HepG2 (cell line): ENCODE results near the gene CLEC2D. TPM values are rescaled to one million over a fixed set of nuclear protein-coding genes. Genes with fewer than 3 reads are reported as not detected.
"Not testable (repeated sequence)": the region's sequence is repeated elsewhere in the genome, so short reads cannot be mapped to it uniquely, and the experiment has no call there.

Experiments
- ATAC-seq: fragments of 200-7000 bp; cut with Tn5 transposase; 3 replicates; pipeline ENCODE4 v1.9.1; 2020; ENCODE audit warnings: mild to moderate bottlenecking, moderate library complexity
- BruUV-seq: library from RNA; stranded (reverse); fragments of 400-500 nt; replicated peaks from 2 replicates; lab custom pipeline; 2021; lab: Mats Ljungman, UMichigan
- CTCF ChIA-PET: fragments of 300-600 bp; formaldehyde crosslinking; extraction: SDS; loops from one replicate; lab custom pipeline; 2021; ENCODE audit warnings: low total read pairs, inconsistent platforms, low intra/inter-chr PET ratio; lab: Yijun Ruan, JAX
- POLR2A ChIA-PET: fragments of 350-600 bp; sonication (Branson Sonifier 250); formaldehyde crosslinking; loops from one replicate; lab custom pipeline; 2020; ENCODE audit warnings: antibody characterized with exemption, inconsistent platforms; lab: Yijun Ruan, JAX
- DNase-seq: peaks from one replicate; pipeline ENCODE4 v3.0.0-alpha.2; 2015; ENCODE audit warnings: low spot score
- FAIRE-seq: peaks from 3 replicates; lab custom pipeline; 2011; peaks lifted over from hg19 to GRCh38; lab: Jason Lieb, UNC
- H2AFZ ChIP-seq: one replicate; pipeline ENCODE4 v1.6.1; 2011; ENCODE audit warnings: low read length, inconsistent platforms
- H3K27ac ChIP-seq: fragments of 300-600 bp; 3 replicates; pipeline ENCODE4 v1.8.0; 2011; ENCODE audit warnings: mixed run types, mild to moderate bottlenecking, mixed read lengths, low read length, inconsistent platforms; ENCODE audit not compliant: insufficient read depth; ENCODE audit errors: extremely low read length
- H3K27me3 ChIP-seq, 2 experiments: fragments of 200-600 bp in 1 of 2; 2 replicates in 1 of 2; 3 replicates in 1 of 2; pipeline versions ENCODE4 v1.6.0 to v1.8.0; 2011; ENCODE audit warnings: low read length in 2 of 2, mild to moderate bottlenecking in 2 of 2, moderate library complexity in 2 of 2, inconsistent platforms in 1 of 2; ENCODE audit not compliant: insufficient read depth in 2 of 2, control insufficient read depth in 1 of 2
- H3K36me3 ChIP-seq, 2 experiments: fragments of 200-600 bp in 1 of 2; replicated peaks in 1 of 2; 2 replicates in 1 of 2; 3 replicates in 1 of 2; pipeline versions ENCODE4 v1.5.1 to v1.8.0; 2011; ENCODE audit warnings: low read length in 2 of 2, inconsistent platforms in 1 of 2; ENCODE audit not compliant: insufficient read depth in 2 of 2, control insufficient read depth in 1 of 2
- H3K4me1 ChIP-seq: 2 replicates; pipeline ENCODE4 v1.5.1; 2012; ENCODE audit warnings: low read length, inconsistent platforms; ENCODE audit not compliant: insufficient read depth
- H3K4me2 ChIP-seq: 2 replicates; pipeline ENCODE4 v1.6.0; 2011; ENCODE audit warnings: low read depth, low read length, inconsistent platforms
- H3K4me3 ChIP-seq, 3 experiments: fragments of 200-600 bp in 1 of 3; sonication (generic), shearing (Covaris generic) in 1 of 3; replicated peaks in 1 of 3; 2 replicates each; pipeline ENCODE4 v1.5.1; 2011 to 2016; ENCODE audit warnings: low read length in 3 of 3, inconsistent platforms in 2 of 3, low read depth in 2 of 3, mild to moderate bottlenecking in 2 of 3, control low read depth in 1 of 3, mixed read lengths in 1 of 3; ENCODE audit not compliant: insufficient read depth in 1 of 3
- H3K79me2 ChIP-seq: one replicate; pipeline ENCODE4 v1.6.1; 2011; ENCODE audit warnings: low read length, inconsistent platforms; ENCODE audit not compliant: insufficient read depth
- H3K9ac ChIP-seq: 2 replicates; pipeline ENCODE4 v1.6.0; 2011; ENCODE audit warnings: mild to moderate bottlenecking, low read depth, low read length, inconsistent platforms; ENCODE audit not compliant: insufficient read depth
- H3K9me3 ChIP-seq: 2 replicates; pipeline ENCODE4 v1.5.1; 2012; ENCODE audit warnings: mild to moderate bottlenecking, low read length
- H4K20me1 ChIP-seq: 2 replicates; pipeline ENCODE4 v1.6.0; 2011; ENCODE audit warnings: inconsistent platforms, mild to moderate bottlenecking, low read length, moderate library complexity; ENCODE audit not compliant: insufficient read depth
- ZNF10 ChIP-seq: sonication (generic); formaldehyde crosslinking; IDR thresholded peaks from 2 replicates; pipeline ENCODE4 v1.4.0; 2020; ENCODE audit warnings: mild to moderate bottlenecking, low read depth, missing genetic modification reagents, borderline replicate concordance
- ZNF343 ChIP-seq: sonication (generic); formaldehyde crosslinking; IDR thresholded peaks from 2 replicates; pipeline ENCODE4 v1.4.0; 2020; ENCODE audit warnings: mild to moderate bottlenecking, missing genetic modification reagents
- whole genome bisulfite sequencing: methylation state at CpG from one replicate; pipeline ENCODE4 v1.1.6; 2017; ENCODE audit warnings: low lambda C conversion rate; 5-methylcytosine and 5-hydroxymethylcytosine counted together
- in situ Hi-C: cut with HindIII; loops from 2 replicates; pipeline ENCODE4 v1.10.0; 2017; ENCODE audit warnings: low pct_unique_long_range_greater_than_20kb; ENCODE audit not compliant: extremely low pct_ligation_motif_present
- intact Hi-C: fragments of 100-400 bp; cut with micrococcal nuclease; formaldehyde crosslinking; loops from one replicate; pipeline ENCODE4 v1.10.0; 2022; ENCODE audit not compliant: unreplicated experiment
- polyA plus RNA-seq, 8 experiments: library from polyadenylated mRNA; depleted of rRNA in 3 of 8; stranded (reverse) in 7 of 8; unstranded in 1 of 8; fragments of >200 nt; fragmentation: Illumina TruSeq in 4 of 8; extraction: Trizol in 4 of 8; gene quantifications; 2 replicates each; pipeline versions ENCODE4 v1.2.1 to v1.2.3, GENCODE V29; 2011 to 2016; ENCODE audit warnings: low read depth in 4 of 8, missing spikeins in 1 of 8, mixed read lengths in 1 of 8; ENCODE audit not compliant: insufficient read depth in 1 of 8
- total RNA-seq, 5 experiments: library from RNA; depleted of rRNA; stranded (reverse); fragments of >200 nt; fragmentation: Illumina TruSeq; extraction: Trizol; gene quantifications; 2 replicates each; pipeline ENCODE4 v1.2.3, GENCODE V29; 2016; ENCODE audit warnings: low read depth in 1 of 5

The CLEC2D gene
- total and polyA plus RNA-seq, 2 of the 13 experiments (the other 11 are each of a cell fraction or from before 2014, with no cell fraction given): 2.5 to 8.6 TPM

DNA sequence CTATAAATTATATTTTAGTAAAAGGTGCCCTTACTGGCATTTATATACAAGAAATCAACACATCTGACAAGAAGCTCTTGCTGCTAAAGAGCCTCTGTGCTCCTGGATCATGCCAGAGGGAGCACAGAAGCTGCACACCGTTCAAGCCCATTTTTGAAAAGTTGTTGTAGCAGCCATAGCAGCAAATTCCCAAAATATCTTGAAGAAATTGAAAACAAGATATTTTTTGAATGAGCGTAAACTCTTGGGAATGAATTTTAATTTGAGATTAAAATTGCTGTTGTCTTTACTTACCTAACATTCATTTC, 540 bp upstream of the CLEC2D start:
- in situ Hi-C loops (no loop called here), intact Hi-C loops (no loop called here)
- ChIA-PET POLR2A (no interaction called here), CTCF (no interaction called here)
- H2AFZ ChIP-seq: no peak overlapping the region
- no peak overlapping the region for H3K9ac ChIP-seq
- 98% methylated on average over 2 of the region's 2 CpGs for WGBS
- H4K20me1 ChIP-seq: no peaks in the 10 kb centered on the region
- peaks cover 0 to 3% of the 10 kb centered on the region in 2 experiments; a peak in 1 of 5 replicates for H3K36me3 ChIP-seq
- H3K4me1 ChIP-seq: peaks cover 13% of the 10 kb centered on the region
- H3K4me3 ChIP-seq: no peak overlapping the region
- H3K4me2 ChIP-seq: no peak overlapping the region
- TF ChIP-seq ZNF343 (no peak), ZNF10 (CRISPR knock-in tag) (no peak)
- TF ChIP-seq, all 625 proteins: peak for 0
- ATAC-seq (no peak), FAIRE-seq (no peak), DNase-seq (no peak)
- Histone ChIP-seq H3K9me3 (no peaks in the 10 kb centered on the region), H3K27ac (no peak overlapping the region), H3K79me2 (no peaks in the 10 kb centered on the region), H3K27me3 (no peaks in the 10 kb centered on the region)
- BruUV-seq: no TSS peak

DNA sequence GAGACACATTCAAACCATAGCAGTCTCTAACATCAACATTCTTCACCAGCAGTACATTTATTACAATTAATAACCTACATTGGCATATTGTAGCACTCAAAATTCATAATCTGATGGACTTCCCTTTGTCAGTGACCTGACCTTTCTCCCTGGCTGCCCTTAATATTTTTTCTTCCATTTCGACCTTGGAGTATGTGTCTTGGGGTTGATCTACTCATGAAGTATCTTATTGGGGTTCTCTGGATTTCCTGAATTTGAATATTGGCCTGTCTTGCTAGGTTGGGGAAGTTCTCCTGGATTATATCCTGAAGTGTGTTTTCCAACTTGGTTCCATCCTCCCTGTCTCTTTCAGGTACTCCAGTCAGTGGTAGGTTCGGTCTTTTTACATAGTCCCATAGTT, 2.8 kb downstream of the CLEC2D start:
- BruUV-seq, CTCF ChIA-PET: not testable (repeated sequence)
- H3K4me1 ChIP-seq: peaks cover 14% of the 10 kb centered on the region

More for the DNA sequence above, 2.8 kb downstream of the CLEC2D start:
- intact Hi-C loops, POLR2A ChIA-PET, H2AFZ ChIP-seq, ATAC-seq, H3K79me2 ChIP-seq, H3K36me3 ChIP-seq, FAIRE-seq, H4K20me1 ChIP-seq, DNase-seq, H3K27ac ChIP-seq, H3K9ac ChIP-seq, H3K4me3 ChIP-seq, in situ Hi-C loops, H3K4me2 ChIP-seq, H3K27me3 ChIP-seq, H3K9me3 ChIP-seq: not testable (repeated sequence)
- WGBS: 82% methylated on average over 2 of the region's 2 CpGs
